H9 (cell line): Measurements from ENCODE around the gene CEACAM18. TPM values are rescaled to one million over a fixed set of nuclear protein-coding genes. Genes with fewer than 3 reads are reported as not detected.
"Not testable (repeated sequence)": the region's sequence is repeated elsewhere in the genome, so short reads cannot be mapped to it uniquely, and the experiment has no call there.

ENCODE experiments used
- DNase-seq: peaks from one replicate; pipeline ENCODE4 v3.0.0-alpha.2; 2017
- H2AFZ ChIP-seq: one replicate; pipeline ENCODE4 v1.6.1; 2013; ENCODE audit warnings: mild to moderate bottlenecking, low read length, control low read depth, moderate library complexity
- H2AK5ac ChIP-seq: 2 replicates; pipeline ENCODE4 v1.6.1; 2013; ENCODE audit warnings: low read length, control low read depth, mixed read lengths; ENCODE audit not compliant: insufficient read length
- H2BK120ac ChIP-seq: one replicate; pipeline ENCODE4 v1.6.1; 2013; ENCODE audit warnings: low read depth, mild to moderate bottlenecking, low read length, control low read depth, inconsistent platforms; ENCODE audit not compliant: poor library complexity, severe bottlenecking
- H2BK12ac ChIP-seq: 2 replicates; pipeline ENCODE4 v1.6.1; 2013; ENCODE audit warnings: low read length, control low read depth, mixed read lengths, low read depth; ENCODE audit not compliant: insufficient read length
- H2BK15ac ChIP-seq: 2 replicates; pipeline ENCODE4 v1.6.1; 2013; ENCODE audit warnings: low read depth, low read length, control low read depth
- H2BK20ac ChIP-seq: one replicate; pipeline ENCODE4 v1.6.1; 2013; ENCODE audit warnings: low read depth, mild to moderate bottlenecking, low read length, control low read depth, inconsistent platforms; ENCODE audit not compliant: poor library complexity, severe bottlenecking
- H2BK5ac ChIP-seq: 2 replicates; pipeline ENCODE4 v1.6.1; 2013; ENCODE audit warnings: low read length, control low read depth, mixed read lengths; ENCODE audit not compliant: insufficient read length
- H3K14ac ChIP-seq: 2 replicates; pipeline ENCODE4 v1.6.1; 2013; ENCODE audit warnings: low read length, control low read depth; ENCODE audit not compliant: insufficient read depth
- H3K18ac ChIP-seq: 2 replicates; pipeline ENCODE4 v1.6.1; 2013; ENCODE audit warnings: low read depth, mild to moderate bottlenecking, mixed read lengths, low read length, control low read depth; ENCODE audit not compliant: insufficient read length
- H3K23ac ChIP-seq: 2 replicates; pipeline ENCODE4 v1.6.1; 2013; ENCODE audit warnings: low read length, control low read depth, mixed read lengths, low read depth; ENCODE audit not compliant: insufficient read length
- H3K23me2 ChIP-seq: 2 replicates; pipeline ENCODE4 v1.6.1; 2013; ENCODE audit warnings: low read depth, mild to moderate bottlenecking, mixed read lengths, low read length, control low read depth; ENCODE audit not compliant: insufficient read length, poor library complexity, severe bottlenecking
- H3K27ac ChIP-seq: 2 replicates; pipeline ENCODE4 v1.5.1; 2013; ENCODE audit warnings: low read length, control low read depth, mixed read lengths, low read depth; ENCODE audit not compliant: insufficient read length
- H3K27me3 ChIP-seq: 2 replicates; pipeline ENCODE4 v1.6.1; 2013; ENCODE audit warnings: low read length, control low read depth, inconsistent platforms; ENCODE audit not compliant: insufficient read depth
- H3K4ac ChIP-seq: 2 replicates; pipeline ENCODE4 v1.6.1; 2013; ENCODE audit warnings: low read depth, mild to moderate bottlenecking, control low read depth, inconsistent platforms, low read length, moderate library complexity
- H3K4me1 ChIP-seq: 2 replicates; pipeline ENCODE4 v1.6.1; 2013; ENCODE audit warnings: low read length, control low read depth, inconsistent platforms; ENCODE audit not compliant: insufficient read depth
- H3K4me2 ChIP-seq: 2 replicates; pipeline ENCODE4 v1.6.1; 2013; ENCODE audit warnings: low read length, control low read depth, mixed read lengths; ENCODE audit not compliant: insufficient read length, insufficient read depth
- H3K56ac ChIP-seq: 2 replicates; pipeline ENCODE4 v1.6.1; 2013; ENCODE audit warnings: low read depth, mild to moderate bottlenecking, mixed read lengths, low read length, control low read depth; ENCODE audit not compliant: insufficient read length
- H3K79me1 ChIP-seq: 2 replicates; pipeline ENCODE4 v1.6.1; 2013; ENCODE audit warnings: low read depth, mild to moderate bottlenecking, moderate library complexity, low read length, control low read depth, inconsistent platforms; ENCODE audit not compliant: insufficient read depth, poor library complexity, severe bottlenecking
- H3K79me2 ChIP-seq: 2 replicates; pipeline ENCODE4 v1.6.1; 2013; ENCODE audit warnings: low read length, control low read depth, inconsistent platforms; ENCODE audit not compliant: insufficient read depth
- H3K9ac ChIP-seq: 2 replicates; pipeline ENCODE4 v1.6.1; 2013; ENCODE audit warnings: low read length, control low read depth, mixed read lengths; ENCODE audit not compliant: insufficient read length; ENCODE audit errors: extremely low read depth
- H3K9me3 ChIP-seq: one replicate; pipeline ENCODE4 v1.6.1; 2013; ENCODE audit warnings: low read depth, low read length, inconsistent platforms; ENCODE audit not compliant: control insufficient read depth
- H3T11ph ChIP-seq: one replicate; pipeline ENCODE4 v1.6.1; 2013; ENCODE audit warnings: mild to moderate bottlenecking, low read length, control low read depth, inconsistent platforms
- H4K20me1 ChIP-seq: one replicate; pipeline ENCODE4 v1.6.1; 2013; ENCODE audit not compliant: control insufficient read depth, insufficient read length, insufficient read depth
- H4K5ac ChIP-seq: 2 replicates; pipeline ENCODE4 v1.6.1; 2013; ENCODE audit warnings: low read depth, mild to moderate bottlenecking, mixed read lengths, low read length, control low read depth; ENCODE audit not compliant: insufficient read length
- H4K8ac ChIP-seq: replicated peaks from 2 replicates; pipeline ENCODE4 v1.6.1; 2013; ENCODE audit warnings: low read length, control low read depth, mixed read lengths, low read depth; ENCODE audit not compliant: insufficient read length
- H4K91ac ChIP-seq: 2 replicates; pipeline ENCODE4 v1.6.1; 2013; ENCODE audit warnings: low read depth, mild to moderate bottlenecking, moderate library complexity, mixed read lengths, low read length, control low read depth; ENCODE audit not compliant: insufficient read length
- H3K27ac Mint-ChIP-seq, 3 experiments: 2 replicates in 2 of 3; 3 replicates in 1 of 3; pipeline ENCODE4 v1.8.0; 2020 to 2021; ENCODE audit warnings: mixed read lengths in 3 of 3, mild to moderate bottlenecking in 1 of 3, moderate library complexity in 1 of 3
- H3K27me3 Mint-ChIP-seq: 2 replicates; pipeline ENCODE4 v1.8.0; 2021; ENCODE audit warnings: low read depth, mild to moderate bottlenecking, moderate library complexity, mixed read lengths
- H3K36me3 Mint-ChIP-seq, 3 experiments: 2 replicates in 2 of 3; 3 replicates in 1 of 3; pipeline ENCODE4 v1.8.0; 2020 to 2021; ENCODE audit warnings: low read depth in 3 of 3, mixed read lengths in 3 of 3; ENCODE audit not compliant: insufficient read depth in 1 of 3
- H3K4me1 Mint-ChIP-seq, 2 experiments: 2 replicates each; pipeline ENCODE4 v1.8.0; 2020; ENCODE audit warnings: mixed read lengths in 2 of 2
- H3K4me3 Mint-ChIP-seq, 2 experiments: 2 replicates in 1 of 2; 3 replicates in 1 of 2; pipeline ENCODE4 v1.8.0; 2020 to 2021; ENCODE audit warnings: mild to moderate bottlenecking in 2 of 2, mixed read lengths in 2 of 2, moderate library complexity in 1 of 2
- H3K9me3 Mint-ChIP-seq, 2 experiments: 2 replicates in 1 of 2; 3 replicates in 1 of 2; pipeline ENCODE4 v1.8.0; 2020; ENCODE audit warnings: mild to moderate bottlenecking in 2 of 2, mixed read lengths in 2 of 2, moderate library complexity in 1 of 2
- WGBS: extraction: QIAGEN DNeasy Blood & Tissue Kit; methylation state at CpG from one replicate; pipeline ENCODE4 v1.1.7; 2013; ENCODE audit warnings: missing lambda C conversion rate, low lambda C conversion rate, mixed read lengths; ENCODE audit not compliant: insufficient read length; ENCODE audit errors: extremely low coverage; 5-methylcytosine and 5-hydroxymethylcytosine counted together
- total RNA-seq: library from RNA; stranded (reverse); gene quantifications from 2 replicates; pipeline ENCODE4 v1.2.1, GENCODE V29; 2021
- TF ChIP-seq, protein P1 (sequence below): fragments of 200-600 bp; sonication (generic); conservative IDR thresholded peaks from 3 replicates; pipeline ENCODE4 v1.8.0; 2021; ENCODE audit warnings: antibody characterized with exemption, mild to moderate bottlenecking

CEACAM18 gene
- total RNA-seq, 1 experiment from 2014 or later = not detected

DNA sequence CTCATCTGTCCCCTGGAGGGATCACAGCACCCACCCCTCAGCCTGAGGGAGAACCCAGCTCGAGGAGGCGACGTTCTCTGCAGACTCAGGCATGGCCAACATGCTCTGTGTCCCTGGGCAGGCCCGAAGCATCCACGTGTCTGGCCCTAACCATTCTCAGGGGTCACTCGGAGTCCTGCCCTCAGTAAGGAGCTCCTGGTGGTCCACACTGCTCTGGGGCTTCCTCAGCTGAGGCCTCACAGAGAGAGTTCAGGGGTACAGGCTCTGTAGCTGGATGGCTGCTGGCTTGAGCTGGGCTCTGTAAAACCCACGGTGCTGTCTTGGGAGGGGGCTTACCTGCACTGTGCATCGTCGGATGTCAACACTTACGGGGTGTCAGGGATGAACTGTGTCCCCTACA, 15.7 kb upstream of the CEACAM18 start:
- Histone ChIP-seq H3K27ac (no peak overlapping the region), H3K79me2 (no peaks in the 10 kb centered on the region), H2BK120ac (no peak overlapping the region), H3K4ac (no peak overlapping the region), H3K23me2 (no peaks in the 10 kb centered on the region), H4K5ac (no peak overlapping the region), H4K8ac (no peak overlapping the region), H2BK20ac (no peak overlapping the region), H3K18ac (no peak overlapping the region), H3K79me1 (no peaks in the 10 kb centered on the region), H2AFZ (no peak overlapping the region), H3K9me3 (no peaks in the 10 kb centered on the region), H3K56ac (no peak overlapping the region), H3K27me3 (no peaks in the 10 kb centered on the region), H3T11ph (no peak overlapping the region), H3K9ac (no peak overlapping the region), H2BK12ac (no peak overlapping the region), H3K14ac (no peak overlapping the region), H3K23ac (no peak overlapping the region), H2BK5ac (no peak overlapping the region), H4K91ac (no peak overlapping the region), H3K4me1 (no peaks in the 10 kb centered on the region), H2BK15ac (no peak overlapping the region), H2AK5ac (no peak overlapping the region), H3K4me2 (no peak overlapping the region), H4K20me1 (no peaks in the 10 kb centered on the region)
- Mint-ChIP-seq H3K4me1 (peaks cover 0 to 6% of the 10 kb centered on the region in 2 experiments; a peak in 2 of 4 replicates), H3K9me3 (peaks cover 0 to 86% of the 10 kb centered on the region in 2 experiments; a peak in 2 of 5 replicates), H3K36me3 (no peaks in the 10 kb centered on the region), H3K27me3 (peaks cover 50% of the 10 kb centered on the region), H3K27ac (no peak overlapping the region), H3K4me3 (0 out of 5 replicates have a peak overlapping the region, but pooled peaks of 1 of the 2 experiments have one; percentile 55)
- WGBS = no CpG with 5 or more reads among the region's 10 CpGs
- TF ChIP-seq, protein P1, sequence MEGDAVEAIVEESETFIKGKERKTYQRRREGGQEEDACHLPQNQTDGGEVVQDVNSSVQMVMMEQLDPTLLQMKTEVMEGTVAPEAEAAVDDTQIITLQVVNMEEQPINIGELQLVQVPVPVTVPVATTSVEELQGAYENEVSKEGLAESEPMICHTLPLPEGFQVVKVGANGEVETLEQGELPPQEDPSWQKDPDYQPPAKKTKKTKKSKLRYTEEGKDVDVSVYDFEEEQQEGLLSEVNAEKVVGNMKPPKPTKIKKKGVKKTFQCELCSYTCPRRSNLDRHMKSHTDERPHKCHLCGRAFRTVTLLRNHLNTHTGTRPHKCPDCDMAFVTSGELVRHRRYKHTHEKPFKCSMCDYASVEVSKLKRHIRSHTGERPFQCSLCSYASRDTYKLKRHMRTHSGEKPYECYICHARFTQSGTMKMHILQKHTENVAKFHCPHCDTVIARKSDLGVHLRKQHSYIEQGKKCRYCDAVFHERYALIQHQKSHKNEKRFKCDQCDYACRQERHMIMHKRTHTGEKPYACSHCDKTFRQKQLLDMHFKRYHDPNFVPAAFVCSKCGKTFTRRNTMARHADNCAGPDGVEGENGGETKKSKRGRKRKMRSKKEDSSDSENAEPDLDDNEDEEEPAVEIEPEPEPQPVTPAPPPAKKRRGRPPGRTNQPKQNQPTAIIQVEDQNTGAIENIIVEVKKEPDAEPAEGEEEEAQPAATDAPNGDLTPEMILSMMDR = no peak
- DNase-seq = no peak

DNA sequence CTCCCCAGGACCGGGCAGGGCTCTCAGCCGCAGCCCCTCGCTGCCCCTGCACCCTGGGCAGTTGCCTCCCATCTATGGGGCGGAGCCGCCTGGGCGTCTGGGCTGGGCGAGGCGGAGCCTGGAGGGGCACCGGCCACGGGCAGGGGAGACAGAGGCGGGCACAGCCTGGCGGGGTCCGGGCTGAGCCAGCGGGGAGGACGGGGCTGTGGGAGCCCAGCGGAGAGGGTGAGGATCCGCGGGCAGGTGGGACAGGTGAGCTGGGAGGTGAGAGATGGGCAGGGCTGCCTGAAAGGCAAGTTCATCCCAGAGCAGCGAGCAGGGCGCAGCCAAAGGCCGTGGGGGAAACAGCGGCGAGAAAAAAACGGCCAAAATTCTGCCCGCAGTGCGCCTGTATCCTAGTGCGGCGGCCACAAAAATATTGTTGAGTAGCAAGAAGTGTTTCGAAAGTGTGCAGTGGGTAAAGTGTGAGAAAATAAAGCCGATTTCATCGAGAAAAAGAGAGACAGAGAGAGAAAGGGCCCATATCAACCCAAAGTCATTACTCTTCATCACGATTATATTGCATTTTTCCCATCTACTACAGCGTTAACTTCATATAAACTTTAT, 14.3 kb upstream of the CEACAM18 start:
- not testable (repeated sequence) for DNase-seq, H3K79me1 ChIP-seq, H3K4me1 Mint-ChIP-seq, H3K27ac Mint-ChIP-seq, H3K27ac ChIP-seq, H3K79me2 ChIP-seq, H4K91ac ChIP-seq, H3K9me3 ChIP-seq, H3K18ac ChIP-seq, H3K23me2 ChIP-seq, H3K23ac ChIP-seq, H3K27me3 ChIP-seq, H4K5ac ChIP-seq, H3K4me2 ChIP-seq, H4K8ac ChIP-seq, H3T11ph ChIP-seq, H2BK120ac ChIP-seq, H3K9ac ChIP-seq, H3K4ac ChIP-seq, H3K14ac ChIP-seq, H4K20me1 ChIP-seq, H3K56ac ChIP-seq, H2AFZ ChIP-seq, H3K4me1 ChIP-seq, H2BK5ac ChIP-seq, H2BK12ac ChIP-seq, H3K36me3 Mint-ChIP-seq, H2AK5ac ChIP-seq, H2BK20ac ChIP-seq, H2BK15ac ChIP-seq
- Mint-ChIP-seq H3K27me3 (peaks cover 64% of the 10 kb centered on the region), H3K4me3 (peak overlapping the region; percentile 53 to 76), H3K9me3 (peaks cover 0 to 86% of the 10 kb centered on the region in 2 experiments; a peak in 2 of 5 replicates)
- WGBS = no CpG with 5 or more reads among the region's 33 CpGs
